Left lung (tissue), 10 donors: ENCODE measurements around the gene ERC2. TPM values are rescaled to one million over a fixed set of nuclear protein-coding genes. Genes with fewer than 3 reads are reported as not detected.

Source experiments
- ATAC-seq: fragments of 200-7000 bp; cut with Tn5 transposase; one replicate; pipeline ENCODE4 v1.9.1; 2020; ENCODE audit warnings: moderate library complexity
- DNase-seq, 4 donors: peaks; one replicate each; pipeline ENCODE4 v3.0.0-alpha.2; 2013 to 2020
- H3K27ac ChIP-seq, 2 donors: fragments of 200-600 bp; sonication (generic) in 1 of 2; one replicate each; pipeline versions ENCODE4 v1.5.0 to v1.8.0; 2020 to 2021
- H3K27me3 ChIP-seq, 2 donors: fragments of 200-600 bp; sonication (generic) in 1 of 2; one replicate each; pipeline versions ENCODE4 v1.5.0 to v1.8.0; 2020 to 2021
- H3K36me3 ChIP-seq, 2 donors: fragments of 200-600 bp; sonication (generic) in 1 of 2; one replicate each; pipeline versions ENCODE4 v1.5.0 to v1.8.0; 2020 to 2021
- H3K4me1 ChIP-seq, 2 donors: fragments of 200-600 bp; one replicate each; pipeline ENCODE4 v1.8.0; 2021
- H3K4me3 ChIP-seq, 2 donors: fragments of 200-600 bp; sonication (generic) in 1 of 2; one replicate each; pipeline versions ENCODE4 v1.5.0 to v1.8.0; 2020 to 2021; ENCODE audit warnings: mild to moderate bottlenecking in 1 of 2
- H3K9me3 ChIP-seq, 2 donors: fragments of 200-600 bp; sonication (generic) in 1 of 2; one replicate each; pipeline versions ENCODE4 v1.5.0 to v1.8.0; 2020 to 2021
- CTCF ChIP-seq, 2 donors: fragments of 200-600 bp; sonication (generic) in 1 of 2; IDR thresholded peaks; one replicate each; pipeline versions ENCODE4 v1.5.0 to v1.8.0; 2021; ENCODE audit warnings: antibody characterized with exemption in 2 of 2
- intact Hi-C, 2 donors: fragments of 100-400 bp; cut with DNase I; formaldehyde crosslinking; loops; one replicate each; pipeline versions ENCODE4 v1.11.2 to v1.14.2; 2022
- polyA plus RNA-seq, 6 donors: library from polyadenylated mRNA; unstranded; fragments of 120-200 nt; gene quantifications; one replicate each; pipeline ENCODE4 v1.2.1, GENCODE V29; 2013; ENCODE audit not compliant: insufficient read length in 6 of 6
- total RNA-seq, 2 donors: library from RNA; stranded (reverse); fragmentation: NEBNext Ultra II Directional; extraction: Animal tissue kit (Norgen Biotek cat#: 25700); gene quantifications; one replicate each; pipeline ENCODE4 v1.2.1, GENCODE V29; 2021
- donor health status: DM: no; HTN: yes; CAD: no.
- donor health status: DM: no; HTN: no; CAD: no.

Gene ERC2
- total and polyA plus RNA-seq, 8 donors, result 1.6 to 3.3 (median 2.1) TPM

GRCh38 chr3:55634345-55634744 lies 833.9 kb downstream of the ERC2 start:
- Histone ChIP-seq H3K9me3 (no peaks in the 10 kb centered on the region), H3K36me3 (no peaks in the 10 kb centered on the region), H3K27ac (no peak overlapping the region), H3K4me1 (no peaks in the 10 kb centered on the region), H3K4me3 (no peak overlapping the region), H3K27me3 (no peaks in the 10 kb centered on the region)
- ATAC-seq (no peak), DNase-seq (no peak)
- TF ChIP-seq CTCF (IDR thresholded peaks at IDR 0.05), result no peak
- intact Hi-C loops, result no loop called here

- no peaks in the 10 kb centered on the region for H3K9me3 ChIP-seq
- H3K27me3 ChIP-seq, result no peaks in the 10 kb centered on the region
- H3K27ac ChIP-seq, result no peak overlapping the region
- ATAC-seq, result no peak
- no peak overlapping the region for H3K4me3 ChIP-seq
- no peaks in the 10 kb centered on the region for H3K36me3 ChIP-seq
- no peaks in the 10 kb centered on the region for H3K4me1 ChIP-seq
- no peak for TF ChIP-seq CTCF (IDR thresholded peaks at IDR 0.05)
- no peak for DNase-seq
- intact Hi-C loops, result no loop called here
Measured at GRCh38 chr3:55633333-55633732, 834.9 kb downstream of the ERC2 start.

- Histone ChIP-seq H3K9me3 (no peaks in the 10 kb centered on the region), H3K27ac (no peak overlapping the region), H3K4me1 (peaks cover 0 to 1% of the 10 kb centered on the region in 2 donors), H3K4me3 (no peak overlapping the region), H3K36me3 (no peaks in the 10 kb centered on the region), H3K27me3 (no peaks in the 10 kb centered on the region)
- DNase-seq (no peak), ATAC-seq (no peak)
- intact Hi-C loops, result no loop called here
- no peak for TF ChIP-seq CTCF (IDR thresholded peaks at IDR 0.05)
Measured at GRCh38 chr3:55631766-55632331, 836.4 kb downstream of the ERC2 start.

- DNase-seq (no peak), ATAC-seq (no peak)
- TF ChIP-seq CTCF (IDR thresholded peaks at IDR 0.05), result no peak
- no peak overlapping the region for H3K4me3 ChIP-seq
- intact Hi-C loops, result no loop called here
- H3K27ac ChIP-seq, result no peak overlapping the region
- H3K4me1 ChIP-seq, result peaks cover 0 to 7% of the 10 kb centered on the region in 2 donors
- H3K9me3 ChIP-seq, result no peaks in the 10 kb centered on the region
- H3K27me3 ChIP-seq, result no peaks in the 10 kb centered on the region
- H3K36me3 ChIP-seq, result no peaks in the 10 kb centered on the region
Measured at GRCh38 chr3:55630921-55631299, 837.4 kb downstream of the ERC2 start.

GRCh38 chr3:55630280-55630920 lies 837.9 kb downstream of the ERC2 start:
- H3K36me3 ChIP-seq, result no peaks in the 10 kb centered on the region
- intact Hi-C loops, result no loop called here
- ATAC-seq (peak; percentile 36), DNase-seq (no peak)
- no peaks in the 10 kb centered on the region for H3K27me3 ChIP-seq
- no peak overlapping the region for H3K27ac ChIP-seq
- peaks cover 0 to 7% of the 10 kb centered on the region in 2 donors for H3K4me1 ChIP-seq
- H3K9me3 ChIP-seq, result no peaks in the 10 kb centered on the region
- TF ChIP-seq CTCF (IDR thresholded peaks at IDR 0.05), result no peak
- H3K4me3 ChIP-seq, result no peak overlapping the region
